H1 (cell line): ENCODE data around the gene OGDHL. TPM values are rescaled to one million over a fixed set of nuclear protein-coding genes. Genes with fewer than 3 reads are reported as not detected.

ENCODE experiments used
- CBX5 ChIP-seq: fragments of 300-800, 300-1000 bp; sonication (generic); IDR thresholded peaks from 2 replicates; pipeline ENCODE4 v1.7.1; 2016; ENCODE audit warnings: antibody characterized with exemption, low read length, low read depth
- SIX5 ChIP-seq: IDR thresholded peaks from 2 replicates; pipeline ENCODE4 v1.6.1; 2011; ENCODE audit warnings: mild to moderate bottlenecking, low read depth, low read length
- ZNF274 ChIP-seq: IDR thresholded peaks from 2 replicates; pipeline ENCODE4 v1.7.0; 2012; ENCODE audit warnings: low read length, borderline replicate concordance; ENCODE audit errors: extremely low read depth
- polyA plus RNA-seq, 7 experiments: library from polyadenylated mRNA; depleted of rRNA in 3 of 7; stranded (reverse) in 5 of 7; unstranded in 2 of 7; fragments of >200 nt in 5 of 7; fragments of 200-250 nt in 2 of 7; gene quantifications; 1 replicate in 5 of 7; 2 replicates in 1 of 7; 4 replicates in 1 of 7; pipeline versions ENCODE4 v1.2.1 to v1.2.3, GENCODE V29; 2011 to 2013; ENCODE audit warnings: missing spikeins in 2 of 7, mixed read lengths in 2 of 7
- total RNA-seq: library from RNA; stranded (reverse); fragmentation: NEBNext Ultra II Directional; extraction: Animal tissue kit (Norgen Biotek cat#: 25700); gene quantifications from 2 replicates; pipeline ENCODE4 v1.2.1, GENCODE V29; 2021
- TF ChIP-seq, protein P1 (sequence below): IDR thresholded peaks from 2 replicates; pipeline ENCODE4 v1.6.1; 2012; ENCODE audit warnings: inconsistent platforms

The OGDHL gene
- total and polyA plus RNA-seq, 2 of the 8 experiments (the other 6 are each of a cell fraction or from before 2014, with no cell fraction given) = 16.1 to 16.6 TPM

DNA sequence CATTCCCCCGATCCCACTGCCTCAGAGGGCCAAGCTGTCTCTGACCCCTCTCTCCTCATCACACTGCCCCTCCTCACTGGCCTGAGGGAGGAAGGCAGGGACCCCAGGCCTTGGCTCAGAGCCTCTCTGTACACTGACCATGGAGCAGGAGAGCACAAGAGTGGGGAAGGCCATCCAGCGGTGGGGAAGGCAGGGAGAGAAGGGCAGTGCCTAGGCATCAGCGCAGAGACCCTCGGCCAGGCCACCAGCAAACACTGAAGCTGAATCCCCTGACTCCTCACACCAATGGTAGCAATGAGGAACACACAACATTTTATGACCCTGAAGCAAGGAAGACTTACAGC lies 14.8 kb downstream of the OGDHL start (continued):
- TF ChIP-seq ZNF274 (no peak), CBX5 (no peak), SIX5 (no peak)
- TF ChIP-seq, protein P1, sequence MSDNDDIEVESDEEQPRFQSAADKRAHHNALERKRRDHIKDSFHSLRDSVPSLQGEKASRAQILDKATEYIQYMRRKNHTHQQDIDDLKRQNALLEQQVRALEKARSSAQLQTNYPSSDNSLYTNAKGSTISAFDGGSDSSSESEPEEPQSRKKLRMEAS = no peak
- TF ChIP-seq, all 59 proteins: peak for 0
